K562 (cell line): ENCODE data around the gene RABGAP1L. TPM values are rescaled to one million over a fixed set of nuclear protein-coding genes. Genes with fewer than 3 reads are reported as not detected.

Experiments used
- BMI1 ChIP-seq: fragments of 150-350 bp; IDR thresholded peaks from 2 replicates; pipeline ENCODE4 v1.6.1; 2014; ENCODE audit warnings: low read length
- CREB1 ChIP-seq, 2 experiments: sonication (generic) in 1 of 2; formaldehyde crosslinking in 1 of 2; IDR thresholded peaks; 2 replicates each; pipeline versions ENCODE4 v1.6.1 to v1.8.0; 2012 to 2022; ENCODE audit warnings: inconsistent platforms in 1 of 2, mild to moderate bottlenecking in 1 of 2, missing genetic modification reagents in 1 of 2, moderate library complexity in 1 of 2
- CREB3L1 ChIP-seq: fragments of 450-650 bp; IDR thresholded peaks from 2 replicates; pipeline ENCODE4 v1.6.1; 2014; ENCODE audit warnings: low read depth, mild to moderate bottlenecking, moderate library complexity, borderline replicate concordance
- DACH1 ChIP-seq: fragments of 450-650 bp; IDR thresholded peaks from 2 replicates; pipeline ENCODE4 v1.6.1; 2018; ENCODE audit not compliant: partially characterized antibody
- ELF1 ChIP-seq: fragments of 200-800 bp; sonication (Bioruptor generic); IDR thresholded peaks from 2 replicates; pipeline ENCODE4 v1.6.1; 2016; ENCODE audit warnings: missing genetic modification characterization, missing compliant biosample characterization
- FOXJ3 ChIP-seq: sonication (generic); formaldehyde crosslinking; IDR thresholded peaks from 2 replicates; pipeline ENCODE4 v1.4.0; 2020; ENCODE audit warnings: mild to moderate bottlenecking, missing genetic modification reagents
- GABPA ChIP-seq: fragments of 200-800 bp; sonication (Bioruptor generic); conservative IDR thresholded peaks from 2 replicates; pipeline ENCODE4 v1.6.1; 2016; ENCODE audit warnings: low read depth, missing genetic modification characterization, missing compliant biosample characterization
- HDGF ChIP-seq: fragments of 450-650 bp; IDR thresholded peaks from 2 replicates; pipeline ENCODE4 v1.6.1; 2016
- ID3 ChIP-seq, 2 experiments: fragments of 250-450 bp in 1 of 2; fragments of 450-650 bp in 1 of 2; sonication (Bioruptor Pico) in 1 of 2; IDR thresholded peaks; 2 replicates each; pipeline versions ENCODE4 v1.6.1 to v1.8.0; 2016 to 2021; ENCODE audit warnings: mild to moderate bottlenecking in 2 of 2, moderate library complexity in 2 of 2, missing compliant biosample characterization in 1 of 2, missing genetic modification characterization in 1 of 2
- LEF1 ChIP-seq: fragments of 450-650 bp; IDR thresholded peaks from 2 replicates; pipeline ENCODE4 v1.6.1; 2016; ENCODE audit warnings: mild to moderate bottlenecking
- POLR2A ChIP-seq: fragments of 450-650 bp; conservative IDR thresholded peaks from 2 replicates; pipeline ENCODE4 v1.6.1; 2016
- POLR3G ChIP-seq: IDR thresholded peaks from 2 replicates; pipeline ENCODE4 v1.6.1; 2011; ENCODE audit not compliant: insufficient read length, insufficient replicate concordance; ENCODE audit errors: extremely low read depth
- SMARCA4 ChIP-seq: fragments of 450-650 bp; IDR thresholded peaks from 2 replicates; pipeline ENCODE4 v1.6.1; 2016
- TEAD1 ChIP-seq, 2 experiments: fragments of 450-650 bp in 1 of 2; sonication (generic) in 1 of 2; formaldehyde crosslinking; IDR thresholded peaks; 2 replicates each; pipeline versions ENCODE4 v1.4.0 to v1.8.0; 2020 to 2022; ENCODE audit warnings: mild to moderate bottlenecking in 2 of 2, missing genetic modification reagents in 1 of 2
- TRIM24 ChIP-seq, 2 experiments: fragments of 450-650 bp; IDR thresholded peaks; 2 replicates each; pipeline ENCODE4 v1.6.1; 2016
- ZEB2 ChIP-seq: fragments of 450-650 bp; IDR thresholded peaks from 2 replicates; pipeline ENCODE4 v1.6.1; 2016
- ZFP1 ChIP-seq: fragments of 450-650 bp; formaldehyde crosslinking; IDR thresholded peaks from 2 replicates; pipeline ENCODE4 v1.4.0; 2020; ENCODE audit warnings: mild to moderate bottlenecking, mixed read lengths
- ZNF143 ChIP-seq: sonication (generic); formaldehyde crosslinking; IDR thresholded peaks from 2 replicates; pipeline ENCODE4 v1.9.0; 2022; ENCODE audit warnings: mild to moderate bottlenecking, missing genetic modification reagents
- ZNF318 ChIP-seq, 2 experiments: fragments of 450-650 bp; IDR thresholded peaks; 2 replicates each; pipeline ENCODE4 v1.6.1; 2016; ENCODE audit warnings: mild to moderate bottlenecking in 2 of 2, borderline replicate concordance in 1 of 2, low read depth in 1 of 2, moderate library complexity in 1 of 2
- polyA plus RNA-seq, 8 experiments: library from polyadenylated mRNA; depleted of rRNA in 4 of 8; stranded (reverse) in 5 of 8; unstranded in 3 of 8; fragments of >200 nt; fragmentation: Nextera tagmentation in 2 of 8; fragmentation: Illumina TruSeq in 1 of 8; extraction: Ambion mirVana in 2 of 8; extraction: Trizol in 1 of 8; gene quantifications; 2 replicates each; pipeline versions ENCODE4 v1.2.1 to v1.2.3, GENCODE V29; 2011 to 2014; ENCODE audit warnings: inconsistent platforms in 1 of 8, missing spikeins in 1 of 8
- total RNA-seq, 7 experiments: library from RNA; depleted of rRNA in 6 of 7; stranded (reverse); fragments of >200 nt in 6 of 7; fragmentation: Illumina TruSeq in 2 of 7; extraction: Trizol in 2 of 7; gene quantifications; 2 replicates each; pipeline versions ENCODE4 v1.2.1 to v1.2.3, GENCODE V29; 2011 to 2021; ENCODE audit warnings: low replicate concordance in 1 of 7

RABGAP1L gene
- total and polyA plus RNA-seq, 9 of the 15 experiments (the other 6 are each of a cell fraction or from before 2014, with no cell fraction given), result 16.5 to 44.9 (median 26.7) TPM

GRCh38 chr1:174877208-174877673 lies 717.9 kb downstream of the RABGAP1L start (continued):
- TF ChIP-seq ZEB2, result no peak
- TF ChIP-seq CREB1 (IDR thresholded peaks at IDR 0.05), result 0 out of 2 replicates have a peak, but pooled peaks have one; percentile 22
- TF ChIP-seq CREB1 (CRISPR knock-in tag; IDR thresholded peaks at IDR 0.05), result no peak
- peak in 1 of 2 experiments; percentile 20; a peak in 1 of 4 replicates for TF ChIP-seq TRIM24 (IDR thresholded peaks at IDR 0.05)
- TF ChIP-seq POLR2A, result peak; percentile 69
- TF ChIP-seq CREB3L1, result 0 out of 2 replicates have a peak, but pooled peaks have one; percentile 18
- peak; percentile 61; the same call in 1 of the 2 replicates for TF ChIP-seq LEF1
- no peak for TF ChIP-seq ID3 (CRISPR knock-in tag; IDR thresholded peaks at IDR 0.05)
- TF ChIP-seq ID3 (tag; IDR thresholded peaks at IDR 0.05), result 0 out of 2 replicates have a peak, but pooled peaks have one; percentile 72
- TF ChIP-seq BMI1, result no peak
- 0 out of 2 replicates have a peak, but pooled peaks have one; percentile 55 for TF ChIP-seq HDGF
- TF ChIP-seq GABPA, result peak; percentile 61
- peak; percentile 37 for TF ChIP-seq DACH1
- peak; percentile 70 for TF ChIP-seq SMARCA4
- TF ChIP-seq ELF1, result peak; percentile 56
- no peak for TF ChIP-seq FOXJ3 (CRISPR knock-in tag)
- peak in 1 of 2 experiments; percentile 40; a peak in 1 of 4 replicates for TF ChIP-seq TEAD1 (CRISPR knock-in tag; IDR thresholded peaks at IDR 0.05)
- no peak for TF ChIP-seq POLR3G
- TF ChIP-seq ZFP1 (CRISPR knock-in tag), result 0 out of 2 replicates have a peak, but pooled peaks have one; percentile 5
- no peak for TF ChIP-seq ZNF143 (CRISPR knock-in tag)
- TF ChIP-seq ZNF318 (IDR thresholded peaks at IDR 0.05; ENCODE audit: borderline replicate concordance in 1 of 2, low read depth in 1 of 2), result peak in 1 of 2 experiments; percentile 54; a peak in 1 of 4 replicates
